H1 (cell line): ENCODE data around the gene NUAK1. TPM values are rescaled to one million over a fixed set of nuclear protein-coding genes. Genes with fewer than 3 reads are reported as not detected.

ENCODE experiments used
- CTCF ChIA-PET: fragments of 300-600 bp; sonication (Branson Sonifier 250); formaldehyde crosslinking; loops from one replicate; lab custom pipeline; 2021; ENCODE audit not compliant: partially characterized antibody; lab: Charles Lee
- POLR2A ChIA-PET: fragments of 300-600 bp; sonication (Branson Sonifier 250); formaldehyde crosslinking; loops from one replicate; lab custom pipeline; 2021; ENCODE audit warnings: inconsistent platforms; ENCODE audit not compliant: partially characterized antibody; lab: Charles Lee
- DNase-seq, 2 experiments: peaks; one replicate each; pipeline versions ENCODE4 v3.0.0 to v3.0.0-alpha.2; 2010 to 2022; ENCODE audit warnings: low spot score in 2 of 2, low read depth in 1 of 2, mixed read lengths in 1 of 2
- FAIRE-seq: peaks from 2 replicates; lab custom pipeline; 2011; peaks lifted over from hg19 to GRCh38; lab: Jason Lieb, UNC
- H2AFZ ChIP-seq: 2 replicates; pipeline ENCODE4 v1.8.1; 2012; ENCODE audit warnings: low read length, inconsistent platforms
- H2AK5ac ChIP-seq: 2 replicates; pipeline ENCODE4 v1.6.1; 2013; ENCODE audit warnings: low read depth, low read length
- H2BK120ac ChIP-seq: replicated peaks from 2 replicates; pipeline ENCODE3; 2013; ENCODE audit warnings: low read depth, low read length, inconsistent platforms
- H2BK12ac ChIP-seq: 2 replicates; pipeline ENCODE4 v1.6.1; 2013; ENCODE audit warnings: low read depth, low read length
- H2BK15ac ChIP-seq: 2 replicates; pipeline ENCODE4 v1.6.1; 2013; ENCODE audit warnings: low read length
- H2BK20ac ChIP-seq: 2 replicates; pipeline ENCODE4 v1.6.1; 2013; ENCODE audit warnings: low read length
- H2BK5ac ChIP-seq: 2 replicates; pipeline ENCODE4 v1.6.1; 2013; ENCODE audit warnings: low read depth, low read length
- H3K14ac ChIP-seq: 2 replicates; pipeline ENCODE4 v1.6.1; 2013; ENCODE audit warnings: inconsistent platforms; ENCODE audit not compliant: insufficient read length
- H3K18ac ChIP-seq: 2 replicates; pipeline ENCODE4 v1.6.1; 2013; ENCODE audit warnings: low read length; ENCODE audit errors: extremely low read depth
- H3K23ac ChIP-seq: 2 replicates; pipeline ENCODE4 v1.6.1; 2013; ENCODE audit warnings: inconsistent platforms; ENCODE audit not compliant: insufficient read length
- H3K23me2 ChIP-seq: 2 replicates; pipeline ENCODE4 v1.6.1; 2013; ENCODE audit warnings: low read depth, low read length
- H3K27ac ChIP-seq: 2 replicates; pipeline ENCODE4 v1.6.1; 2011; ENCODE audit warnings: low read depth, low read length, inconsistent platforms
- H3K27me3 ChIP-seq, 4 experiments: replicated peaks in 1 of 4; 1 replicate in 1 of 4; 2 replicates in 3 of 4; pipeline versions ENCODE4 v1.6.1 to v1.8.1; 2011 to 2013; ENCODE audit warnings: low read length in 3 of 4, mild to moderate bottlenecking in 3 of 4, inconsistent platforms in 2 of 4, mixed read lengths in 2 of 4, moderate library complexity in 1 of 4; ENCODE audit not compliant: control insufficient read depth in 3 of 4, insufficient read depth in 3 of 4; ENCODE audit errors: extremely low read depth in 1 of 4
- H3K36me3 ChIP-seq, 4 experiments: 2 replicates each; pipeline versions ENCODE4 v1.6.1 to v1.8.1; 2011 to 2013; ENCODE audit warnings: mild to moderate bottlenecking in 4 of 4, low read length in 3 of 4, moderate library complexity in 2 of 4, control low read depth in 1 of 4, inconsistent platforms in 1 of 4; ENCODE audit not compliant: insufficient read depth in 4 of 4, control insufficient read depth in 2 of 4
- H3K4ac ChIP-seq: replicated peaks from 2 replicates; pipeline ENCODE3; 2013; ENCODE audit warnings: low read length, low read depth, mixed read lengths, inconsistent platforms; ENCODE audit not compliant: insufficient read length
- H3K4me1 ChIP-seq, 4 experiments: replicated peaks in 1 of 4; 1 replicate in 1 of 4; 2 replicates in 3 of 4; pipeline versions ENCODE4 v1.6.1 to v1.8.1; 2011 to 2013; ENCODE audit warnings: low read length in 3 of 4, inconsistent platforms in 2 of 4, mixed read lengths in 1 of 4; ENCODE audit not compliant: insufficient read depth in 4 of 4, control insufficient read depth in 3 of 4
- H3K4me2 ChIP-seq, 2 experiments: 2 replicates each; pipeline versions ENCODE4 v1.6.1 to v1.8.1; 2011 to 2013; ENCODE audit warnings: low read depth in 2 of 2, low read length in 2 of 2, control low read depth in 1 of 2, inconsistent platforms in 1 of 2, mild to moderate bottlenecking in 1 of 2; ENCODE audit not compliant: insufficient read depth in 1 of 2
- H3K4me3 ChIP-seq, 4 experiments: fragments of 200-600, 300-600 bp in 1 of 4; sonication (generic), shearing (Covaris generic), sonication (Bioruptor Twin) in 1 of 4; 2 replicates each; pipeline versions ENCODE4 v1.5.1 to v1.8.1; 2011 to 2016; ENCODE audit warnings: low read length in 4 of 4, low read depth in 3 of 4, control low read depth in 2 of 4, inconsistent platforms in 2 of 4, mild to moderate bottlenecking in 2 of 4, mixed read lengths in 1 of 4, moderate library complexity in 1 of 4; ENCODE audit not compliant: insufficient read depth in 2 of 4; ENCODE audit errors: extremely low read depth in 1 of 4
- H3K56ac ChIP-seq: replicated peaks from 2 replicates; pipeline ENCODE3; 2013; ENCODE audit warnings: low read depth, mild to moderate bottlenecking, mixed read lengths, low read length, inconsistent platforms; ENCODE audit not compliant: insufficient read length
- H3K79me1 ChIP-seq: 2 replicates; pipeline ENCODE4 v1.6.1; 2013; ENCODE audit warnings: low read depth, low read length, control low read depth
- H3K79me2 ChIP-seq, 2 experiments: 2 replicates each; pipeline versions ENCODE4 v1.6.1 to v1.8.1; 2012 to 2013; ENCODE audit warnings: low read length in 2 of 2, mild to moderate bottlenecking in 2 of 2, inconsistent platforms in 1 of 2; ENCODE audit not compliant: insufficient read depth in 2 of 2, control insufficient read depth in 1 of 2
- H3K9ac ChIP-seq, 4 experiments: replicated peaks in 1 of 4; 1 replicate in 1 of 4; 2 replicates in 3 of 4; pipeline versions ENCODE4 v1.6.1 to v1.8.1; 2011 to 2013; ENCODE audit warnings: low read depth in 3 of 4, low read length in 3 of 4, control low read depth in 2 of 4, mild to moderate bottlenecking in 2 of 4, moderate library complexity in 2 of 4, inconsistent platforms in 1 of 4; ENCODE audit errors: extremely low read depth in 1 of 4
- H3K9me3 ChIP-seq, 2 experiments: 2 replicates each; pipeline versions ENCODE4 v1.6.1 to v1.8.1; 2012 to 2013; ENCODE audit warnings: mild to moderate bottlenecking in 2 of 2, moderate library complexity in 2 of 2, control low read depth in 1 of 2, inconsistent platforms in 1 of 2, low read depth in 1 of 2, low read length in 1 of 2, mixed read lengths in 1 of 2; ENCODE audit not compliant: insufficient read depth in 2 of 2
- H4K20me1 ChIP-seq, 2 experiments: replicated peaks in 1 of 2; 2 replicates each; pipeline versions ENCODE3 to v1.8.1; 2011 to 2013; ENCODE audit warnings: inconsistent platforms in 2 of 2, low read length in 2 of 2, mild to moderate bottlenecking in 1 of 2; ENCODE audit not compliant: insufficient read depth in 2 of 2, control insufficient read depth in 1 of 2
- H4K5ac ChIP-seq: 2 replicates; pipeline ENCODE4 v1.6.1; 2013; ENCODE audit warnings: low read length, low read depth, mixed read lengths, inconsistent platforms; ENCODE audit not compliant: insufficient read length
- H4K8ac ChIP-seq: 2 replicates; pipeline ENCODE4 v1.8.0; 2013; ENCODE audit warnings: mild to moderate bottlenecking, moderate library complexity, low read length, inconsistent platforms; ENCODE audit not compliant: insufficient read depth; ENCODE audit errors: extremely low read depth
- H4K91ac ChIP-seq: replicated peaks from 2 replicates; pipeline ENCODE3; 2013; ENCODE audit warnings: low read length, mixed read lengths, inconsistent platforms; ENCODE audit not compliant: insufficient read length
- CTCF ChIP-seq, 3 experiments: IDR thresholded peaks; 1 replicate in 2 of 3; 2 replicates in 1 of 3; pipeline versions ENCODE4 v1.5.1 to v1.6.1; 2011; ENCODE audit warnings: low read length in 3 of 3, mild to moderate bottlenecking in 3 of 3, inconsistent platforms in 2 of 3, low read depth in 1 of 3, moderate library complexity in 1 of 3; ENCODE audit not compliant: insufficient read depth in 1 of 3; ENCODE audit errors: control extremely low read depth in 1 of 3
- RBBP5 ChIP-seq: IDR thresholded peaks from 2 replicates; pipeline ENCODE4 v1.7.1; 2012; ENCODE audit warnings: low read depth, mild to moderate bottlenecking, inconsistent platforms, low read length, moderate library complexity, borderline replicate concordance
- WGBS, 2 experiments: shearing (Covaris generic) in 1 of 2; methylation state at CpG; one replicate each; pipeline versions ENCODE4 v1.1.6 to v1.1.7; 2013 to 2015; ENCODE audit warnings: low lambda C conversion rate in 2 of 2, mixed read lengths in 2 of 2, inconsistent platforms in 1 of 2, low coverage in 1 of 2, missing lambda C conversion rate in 1 of 2; ENCODE audit not compliant: insufficient replicate concordance in 2 of 2, insufficient coverage in 1 of 2, insufficient read length in 1 of 2; ENCODE audit errors: extremely low coverage in 1 of 2, missing lambda C conversion rate in 1 of 2; 5-methylcytosine and 5-hydroxymethylcytosine counted together
- polyA plus RNA-seq, 7 experiments: library from polyadenylated mRNA; depleted of rRNA in 3 of 7; stranded (reverse) in 5 of 7; unstranded in 2 of 7; fragments of >200 nt in 5 of 7; fragments of 200-250 nt in 2 of 7; gene quantifications; 1 replicate in 5 of 7; 2 replicates in 1 of 7; 4 replicates in 1 of 7; pipeline versions ENCODE4 v1.2.1 to v1.2.3, GENCODE V29; 2011 to 2013; ENCODE audit warnings: missing spikeins in 2 of 7, mixed read lengths in 2 of 7
- total RNA-seq: library from RNA; stranded (reverse); fragmentation: NEBNext Ultra II Directional; extraction: Animal tissue kit (Norgen Biotek cat#: 25700); gene quantifications from 2 replicates; pipeline ENCODE4 v1.2.1, GENCODE V29; 2021

The NUAK1 gene
- total and polyA plus RNA-seq, 2 of the 8 experiments (the other 6 are each of a cell fraction or from before 2014, with no cell fraction given): 6.7 to 18.2 TPM

GRCh38 chr12:106119301-106119700 is 19.5 kb downstream of the NUAK1 start:
- no peak for FAIRE-seq
- H3K27ac ChIP-seq: no peak overlapping the region
- peaks cover 2 to 6% of the 10 kb centered on the region in 2 experiments for H4K20me1 ChIP-seq

More at GRCh38 chr12:106119301-106119700, 19.5 kb downstream of the NUAK1 start:
- H3K79me2 ChIP-seq: peaks cover 7 to 98% of the 10 kb centered on the region in 2 experiments
- no peak overlapping the region for H2BK5ac ChIP-seq
- ChIA-PET POLR2A (interaction anchor here (0.9 to 2.3 kb wide), 4 partner anchors 11 to 20 kb away, joined by 3 to 9 read pairs (median 6); partner anchors contain the start of gene NUAK1), CTCF (interaction anchor here (0.5 to 5.0 kb wide), 6 partner anchors 12 to 616 kb away, joined by 3 to 17 read pairs (median 3); no protein-coding TSS in a partner anchor)
- no peaks in the 10 kb centered on the region for H3K27me3 ChIP-seq
- H3K9me3 ChIP-seq: no peaks in the 10 kb centered on the region
- 85% methylated on average over 9 of the region's 9 CpGs; no CpG with 5 or more reads in 1 of the 2 experiments for whole genome bisulfite sequencing, 2 experiments
- TF ChIP-seq CTCF (IDR thresholded peaks at IDR 0.05; ENCODE audit: control extremely low read depth in 1 of 3, insufficient read depth in 1 of 3, low read depth in 1 of 3, low read length in 3 of 3) (no peak), RBBP5 (no peak)
- no peak overlapping the region for H3K23ac ChIP-seq
- no peak overlapping the region for H4K8ac ChIP-seq
- H3K79me1 ChIP-seq: peaks cover 14% of the 10 kb centered on the region
- no peak overlapping the region for H3K18ac ChIP-seq
- H2AK5ac ChIP-seq: no peak overlapping the region
- H3K9ac ChIP-seq: no peak overlapping the region
- no peaks in the 10 kb centered on the region for H3K36me3 ChIP-seq
- H3K4me3 ChIP-seq: no peak overlapping the region
- no peak overlapping the region for H2BK15ac ChIP-seq
- H3K4me1 ChIP-seq: peaks cover 4 to 14% (median 8%) of the 10 kb centered on the region in 4 experiments
- no peak overlapping the region for H3K4me2 ChIP-seq
- H3K14ac ChIP-seq: no peak overlapping the region
- no peak overlapping the region for H2BK120ac ChIP-seq
- H2AFZ ChIP-seq: no peak overlapping the region
- no peak overlapping the region for H2BK12ac ChIP-seq
- no peak overlapping the region for H3K4ac ChIP-seq
- no peak overlapping the region for H4K5ac ChIP-seq
- no peak overlapping the region for H3K56ac ChIP-seq
- no peak overlapping the region for H4K91ac ChIP-seq
- H3K23me2 ChIP-seq: no peaks in the 10 kb centered on the region
- H2BK20ac ChIP-seq: no peak overlapping the region
- DNase-seq: no peak
